ENCODE data around the gene ZBTB8A.

ZBTB8A gene

GRCh38 chr1:32652244-32652962, 113.2 kb downstream of the ZBTB8A start:
- DNase-seq, result no peak

All from nucleus accumbens (tissue), 56 donors.